ENCODE measurements around the gene METTL18.
A peak's percentile ranks its signal among the peaks of the same experiment; 100 is the strongest.

METTL18 gene

DNA sequence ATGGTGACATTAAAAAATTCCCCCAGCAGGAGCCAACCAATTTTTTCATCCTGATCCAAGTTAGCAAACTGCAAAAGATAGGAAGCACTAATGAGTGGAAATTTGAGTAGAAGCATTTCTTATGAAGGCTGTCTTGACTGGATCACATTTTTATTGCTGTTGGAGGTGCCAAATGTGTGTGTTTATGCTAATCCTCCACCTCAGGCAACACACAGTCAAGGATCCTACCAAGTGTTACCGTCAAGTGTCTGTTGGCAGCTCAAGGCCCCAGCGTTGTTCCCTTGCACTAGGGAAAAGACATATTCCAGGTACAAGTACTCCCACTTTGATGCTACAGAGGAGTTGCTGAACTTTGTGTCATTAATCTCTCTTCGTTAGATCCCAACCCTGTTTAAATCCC is 18.3 kb downstream of the METTL18 start:
- TF ChIP-seq, protein P1, sequence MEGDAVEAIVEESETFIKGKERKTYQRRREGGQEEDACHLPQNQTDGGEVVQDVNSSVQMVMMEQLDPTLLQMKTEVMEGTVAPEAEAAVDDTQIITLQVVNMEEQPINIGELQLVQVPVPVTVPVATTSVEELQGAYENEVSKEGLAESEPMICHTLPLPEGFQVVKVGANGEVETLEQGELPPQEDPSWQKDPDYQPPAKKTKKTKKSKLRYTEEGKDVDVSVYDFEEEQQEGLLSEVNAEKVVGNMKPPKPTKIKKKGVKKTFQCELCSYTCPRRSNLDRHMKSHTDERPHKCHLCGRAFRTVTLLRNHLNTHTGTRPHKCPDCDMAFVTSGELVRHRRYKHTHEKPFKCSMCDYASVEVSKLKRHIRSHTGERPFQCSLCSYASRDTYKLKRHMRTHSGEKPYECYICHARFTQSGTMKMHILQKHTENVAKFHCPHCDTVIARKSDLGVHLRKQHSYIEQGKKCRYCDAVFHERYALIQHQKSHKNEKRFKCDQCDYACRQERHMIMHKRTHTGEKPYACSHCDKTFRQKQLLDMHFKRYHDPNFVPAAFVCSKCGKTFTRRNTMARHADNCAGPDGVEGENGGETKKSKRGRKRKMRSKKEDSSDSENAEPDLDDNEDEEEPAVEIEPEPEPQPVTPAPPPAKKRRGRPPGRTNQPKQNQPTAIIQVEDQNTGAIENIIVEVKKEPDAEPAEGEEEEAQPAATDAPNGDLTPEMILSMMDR (IDR thresholded peaks at IDR 0.05; ENCODE audit: control insufficient read depth, extremely low read depth, insufficient read depth), result no peak
- DNase-seq (ENCODE audit: low read depth), result no peak
- no peak overlapping the region for H3K4me3 ChIP-seq (ENCODE audit: low read depth, low read length)

DNA sequence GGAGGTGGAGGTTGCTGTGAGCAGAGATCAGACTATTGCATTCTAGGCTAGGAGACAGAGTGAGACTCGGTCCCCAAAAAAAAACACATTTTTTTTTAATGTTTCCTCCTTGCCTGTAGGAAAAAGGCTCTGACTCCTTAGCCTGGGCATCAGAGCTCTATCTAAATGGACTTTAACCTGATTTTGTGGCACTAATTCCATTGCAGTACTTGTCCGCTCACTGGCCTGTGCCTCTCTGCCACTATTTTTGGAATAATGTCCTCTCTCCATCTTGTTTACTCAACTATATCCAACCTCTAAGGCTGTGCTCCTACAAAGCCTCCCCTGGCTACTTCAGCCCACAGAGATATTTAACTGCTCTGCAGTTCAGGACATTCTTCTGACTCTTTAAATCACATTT is 26.5 kb downstream of the METTL18 start:
- no peak overlapping the region for H3K4me3 ChIP-seq (ENCODE audit: low read depth, low read length)
- TF ChIP-seq, protein P1 (IDR thresholded peaks at IDR 0.05; ENCODE audit: control insufficient read depth, extremely low read depth, insufficient read depth), result no peak
- no peak for DNase-seq (ENCODE audit: low read depth)

DNA sequence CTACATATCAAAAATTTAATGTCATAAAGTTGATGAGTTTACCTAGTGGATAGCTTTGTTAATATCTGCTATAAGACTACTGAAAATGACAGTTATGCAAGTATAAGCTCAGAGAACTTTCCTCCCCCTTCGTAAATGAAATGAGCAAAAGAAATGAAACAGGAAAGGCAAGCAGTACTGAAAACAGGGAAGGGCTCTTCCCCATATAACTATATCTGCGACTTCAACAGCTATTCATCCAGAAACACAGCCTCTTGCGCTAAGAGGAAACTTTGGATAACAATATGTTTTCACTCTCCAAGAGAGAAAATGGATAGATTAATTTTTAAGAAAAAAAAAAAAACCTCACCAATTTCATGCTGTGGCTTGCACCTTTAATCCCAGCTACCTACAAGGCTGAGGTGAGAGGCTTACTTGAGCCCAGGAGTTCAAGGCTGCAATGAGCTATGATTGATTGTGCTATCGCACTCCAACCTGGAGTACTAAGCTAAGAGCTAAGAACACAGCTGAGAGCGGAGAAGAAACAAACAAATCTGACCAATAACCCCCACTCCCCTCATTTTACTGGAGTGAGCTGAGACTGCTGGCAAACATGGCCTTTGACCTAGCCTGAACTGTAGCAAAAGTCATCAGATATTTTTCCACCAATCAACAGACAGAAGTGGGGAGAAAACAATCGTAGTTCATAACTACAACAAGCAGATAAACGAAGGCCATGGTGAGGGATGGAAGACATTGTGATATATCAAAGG is 29.0 kb downstream of the METTL18 start:
- DNase-seq (ENCODE audit: low read depth), result peak; percentile 73
- TF ChIP-seq, protein P1 (IDR thresholded peaks at IDR 0.05; ENCODE audit: control insufficient read depth, extremely low read depth, insufficient read depth), result no peak
- H3K4me3 ChIP-seq (ENCODE audit: low read depth, low read length), result no peak overlapping the region

DNA sequence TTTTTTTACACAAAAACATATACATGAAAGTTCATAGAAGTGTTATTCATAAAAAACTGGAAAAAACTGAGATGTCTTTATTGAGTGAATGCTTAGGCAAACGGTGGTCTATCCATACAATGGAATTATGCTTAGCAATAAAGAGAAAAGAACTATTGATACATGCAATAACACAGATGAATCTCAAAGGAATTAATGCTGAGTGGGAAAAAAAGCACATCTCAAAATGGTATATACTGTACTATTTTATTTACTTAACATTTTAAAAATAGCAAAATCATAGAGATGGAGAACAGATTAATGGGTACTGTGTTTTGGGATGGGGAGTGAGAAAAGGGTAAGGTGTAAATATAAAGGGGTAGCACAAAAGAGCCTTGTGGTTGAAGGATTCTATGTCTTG is 29.8 kb downstream of the METTL18 start:
- no peak for DNase-seq (ENCODE audit: low read depth)
- TF ChIP-seq, protein P1 (IDR thresholded peaks at IDR 0.05; ENCODE audit: control insufficient read depth, extremely low read depth, insufficient read depth), result no peak
- H3K4me3 ChIP-seq (ENCODE audit: low read depth, low read length), result no peak overlapping the region

DNA sequence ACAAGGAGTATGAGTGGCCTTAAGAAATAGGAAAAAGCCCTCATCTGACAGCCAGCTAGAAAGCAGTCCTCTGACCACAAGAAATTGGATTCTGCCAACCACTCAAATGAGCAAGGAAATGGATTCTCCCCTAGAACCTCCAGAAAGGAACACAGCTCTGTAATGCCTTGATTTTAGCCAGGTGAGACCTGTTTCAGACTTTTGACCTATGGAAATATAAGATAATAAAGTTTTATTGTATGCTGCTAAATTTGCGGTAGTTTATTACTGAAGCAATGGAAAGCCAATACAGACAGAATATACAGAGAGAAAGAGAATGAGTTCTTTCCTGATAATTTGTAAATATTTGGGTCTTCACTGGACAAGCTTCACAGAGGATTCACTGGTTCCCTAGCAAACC is 32.0 kb downstream of the METTL18 start:
- TF ChIP-seq, protein P1 (IDR thresholded peaks at IDR 0.05; ENCODE audit: control insufficient read depth, extremely low read depth, insufficient read depth), result no peak
- H3K4me3 ChIP-seq (ENCODE audit: low read depth, low read length), result no peak overlapping the region
- DNase-seq (ENCODE audit: low read depth), result no peak

DNA sequence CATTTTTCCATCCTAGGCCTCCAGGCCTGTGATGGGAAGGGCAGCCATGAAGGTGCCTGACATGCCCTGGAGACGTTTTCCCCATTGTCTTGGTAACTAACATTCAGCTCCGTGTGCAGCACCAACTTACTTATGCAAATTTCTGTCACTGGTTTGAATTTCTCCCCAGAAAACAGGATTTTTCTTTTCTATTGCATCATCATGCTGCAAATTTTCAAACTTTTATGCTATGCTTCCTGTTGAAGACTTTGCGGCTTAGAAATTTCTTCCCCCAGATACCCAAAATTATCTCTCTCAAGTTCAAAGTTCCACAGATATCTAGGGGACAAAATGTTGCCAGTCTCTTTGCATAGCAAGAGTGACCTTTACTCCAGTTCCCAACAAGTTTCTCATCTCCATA is 35.7 kb downstream of the METTL18 start:
- TF ChIP-seq, protein P1 (IDR thresholded peaks at IDR 0.05; ENCODE audit: control insufficient read depth, extremely low read depth, insufficient read depth), result no peak
- DNase-seq (ENCODE audit: low read depth), result no peak
- H3K4me3 ChIP-seq (ENCODE audit: low read depth, low read length), result no peak overlapping the region

DNA sequence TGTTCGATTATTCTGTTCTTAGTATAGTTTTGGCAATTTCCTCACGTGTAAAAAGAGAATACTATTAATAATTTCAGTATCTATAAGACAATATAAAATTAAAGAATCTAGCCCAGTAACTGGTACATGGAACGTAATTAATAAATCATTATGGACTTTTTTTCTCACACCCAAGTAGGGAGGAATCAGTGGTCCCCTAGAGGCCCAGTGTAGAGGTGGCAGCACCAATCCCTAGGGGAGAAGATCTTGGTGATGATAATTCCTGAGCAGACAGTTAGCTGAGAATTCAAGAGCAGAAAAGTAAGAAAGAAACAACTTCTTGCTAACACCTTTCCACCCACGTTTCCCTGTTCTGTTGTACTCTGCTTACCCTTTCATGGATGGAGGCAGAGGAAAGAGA is 41.2 kb downstream of the METTL18 start:
- H3K4me3 ChIP-seq (ENCODE audit: low read depth, low read length), result no peak overlapping the region
- TF ChIP-seq, protein P1 (IDR thresholded peaks at IDR 0.05; ENCODE audit: control insufficient read depth, extremely low read depth, insufficient read depth), result no peak
- DNase-seq (ENCODE audit: low read depth), result no peak
